Stimulated activated CD4-positive, alpha-beta T cell treated with anti-CD3 and anti-CD28 coated beads, Interleukin-4, amount 100 ng/mL, for 1 hour (primary cell): Measurements from ENCODE around the gene FHIT.

Experiments
- DNase-seq: peaks from one replicate; pipeline ENCODE4 v3.0.0-alpha.2; 2020

Gene FHIT

DNA sequence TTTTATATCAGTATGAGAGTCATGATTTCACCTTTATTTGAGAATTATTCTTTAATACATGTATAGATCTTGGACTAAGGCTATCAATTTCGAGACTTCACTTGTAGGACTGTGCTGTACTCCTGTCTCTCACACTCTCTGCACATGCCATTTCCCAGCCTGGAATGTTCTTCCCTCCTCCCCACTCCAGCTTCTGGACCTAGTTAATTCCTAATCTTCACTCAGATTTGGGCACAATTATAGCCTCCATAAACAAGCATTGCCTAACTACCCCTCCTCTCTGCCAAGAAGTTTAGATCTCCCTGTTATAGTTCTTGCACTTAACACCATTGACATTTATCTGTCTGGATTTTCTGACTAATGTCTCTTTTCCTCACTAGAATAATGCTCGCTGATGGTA lies 88.3 kb downstream of the FHIT start:
- no peak for DNase-seq

GRCh38 chr3:61158667-61159066 lies 92.6 kb downstream of the FHIT start:
- DNase-seq, result no peak

DNA sequence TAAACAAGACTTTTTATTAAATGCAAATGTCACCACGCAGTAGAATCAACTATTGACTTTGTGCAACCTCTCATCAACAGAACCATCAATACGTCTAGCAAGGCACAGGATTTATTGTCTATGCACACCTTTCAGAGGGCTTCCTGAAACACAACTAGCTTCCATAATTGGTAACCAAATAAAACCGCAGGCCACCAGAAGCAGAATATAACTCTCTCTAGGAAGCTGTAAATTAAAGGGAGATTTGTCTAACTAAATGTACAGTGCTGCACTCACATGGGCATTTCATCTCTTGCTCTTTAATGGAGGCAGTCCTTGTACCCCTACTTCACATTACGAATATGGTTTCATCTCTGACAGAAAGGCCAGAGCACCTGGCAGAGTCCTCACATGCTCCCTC lies 93.0 kb downstream of the FHIT start:
- DNase-seq, result no peak

DNA sequence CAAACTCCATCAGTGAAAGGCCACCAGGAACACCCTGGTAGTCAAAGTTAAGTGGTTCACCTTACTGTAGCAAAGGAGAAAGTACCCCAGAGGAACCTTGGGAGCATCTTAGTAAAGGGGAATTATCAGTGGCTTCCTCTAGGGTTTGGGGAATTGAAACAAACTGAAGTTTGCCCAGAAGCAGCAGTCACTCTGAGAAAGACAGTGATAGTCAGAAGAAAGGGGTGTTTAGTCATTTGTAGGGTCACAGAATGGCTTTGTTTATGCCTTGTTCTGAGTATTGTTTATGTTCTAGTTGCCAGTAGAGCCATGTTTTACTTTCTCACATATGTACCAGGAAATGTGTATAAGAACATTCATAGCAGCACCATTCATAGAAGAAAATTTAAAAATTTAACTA lies 93.8 kb downstream of the FHIT start:
- no peak for DNase-seq

GRCh38 chr3:61155701-61156292 lies 95.5 kb downstream of the FHIT start:
- no peak for DNase-seq

- DNase-seq, result no peak
Observed at GRCh38 chr3:61154457-61155198, 96.6 kb downstream of the FHIT start.

DNA sequence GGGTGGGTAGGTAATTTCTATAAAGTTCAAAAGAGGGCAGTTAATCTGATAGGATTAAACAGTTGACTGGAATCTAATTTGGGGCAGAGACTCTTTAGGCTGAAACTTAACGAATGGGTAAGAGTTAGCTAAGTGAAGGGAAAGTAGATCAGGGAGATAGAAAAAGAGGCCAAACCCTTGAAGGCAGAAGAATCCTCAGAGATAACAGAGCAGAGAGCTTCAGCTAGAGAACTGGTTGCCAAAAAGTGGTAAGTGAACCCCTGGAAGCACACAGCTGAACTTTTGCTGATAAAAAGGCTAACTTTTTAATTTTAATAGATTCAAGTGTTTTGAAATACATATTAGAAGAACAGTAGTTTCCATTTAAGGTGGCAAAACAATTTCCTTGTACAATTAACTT lies 99.2 kb downstream of the FHIT start:
- DNase-seq, result no peak

DNA sequence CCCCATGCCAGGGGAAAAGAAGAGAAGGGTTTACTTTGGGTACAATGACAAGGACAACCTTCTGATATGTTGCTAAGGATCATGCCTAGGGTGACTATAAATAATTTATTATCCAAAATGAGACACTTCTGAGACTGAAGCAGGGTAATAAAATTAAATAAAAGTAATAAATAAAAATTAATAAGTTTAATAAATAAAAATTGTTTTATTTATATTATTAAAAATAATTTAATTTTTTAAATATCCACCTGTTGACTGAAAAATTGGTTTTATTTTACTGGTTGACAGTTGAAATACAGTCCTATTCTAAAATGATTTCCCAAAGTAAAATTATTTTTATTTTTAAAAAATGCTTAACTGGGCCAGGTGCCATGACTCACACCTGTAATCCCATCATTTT lies 102.0 kb downstream of the FHIT start:
- DNase-seq, result no peak

DNA sequence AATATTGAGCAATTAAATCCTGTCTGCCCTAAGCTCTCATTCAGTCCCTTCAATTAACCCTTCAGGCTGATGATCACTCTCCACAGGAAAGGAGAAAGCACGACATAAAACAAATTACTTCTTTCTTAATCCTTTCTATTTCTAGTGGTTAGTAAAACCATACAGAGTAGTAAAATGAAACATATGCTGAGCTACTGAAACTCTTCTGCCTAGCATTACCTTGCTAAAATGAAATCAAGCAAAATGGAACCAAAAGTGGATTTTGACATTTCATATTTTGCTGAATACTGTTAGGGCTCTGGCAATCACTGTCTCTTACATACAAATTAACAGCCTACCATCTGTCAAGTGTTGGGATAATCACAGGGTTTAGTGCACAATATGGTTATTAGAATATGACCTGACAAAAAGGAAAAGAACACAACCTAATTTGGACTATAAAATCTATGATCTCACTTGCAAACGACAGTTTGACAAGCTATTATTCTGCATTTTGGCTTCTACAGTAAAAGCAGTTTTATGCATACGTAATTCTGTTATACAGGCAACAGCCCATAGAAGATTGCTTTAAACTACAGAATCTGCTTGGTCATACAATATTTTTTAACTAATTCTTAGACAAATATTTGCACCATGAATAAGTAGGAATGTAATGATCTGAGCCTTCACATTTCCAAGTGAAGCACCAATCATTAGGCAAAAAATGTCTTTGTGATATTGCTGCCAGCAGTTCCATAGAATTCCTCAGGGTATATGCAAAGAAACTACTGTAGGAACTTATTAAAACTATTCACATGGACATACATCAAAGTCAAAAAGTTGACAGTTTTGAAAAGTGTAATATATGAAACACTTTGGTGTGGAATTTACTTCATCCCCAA lies 105.0 kb downstream of the FHIT start:
- DNase-seq, result no peak

DNA sequence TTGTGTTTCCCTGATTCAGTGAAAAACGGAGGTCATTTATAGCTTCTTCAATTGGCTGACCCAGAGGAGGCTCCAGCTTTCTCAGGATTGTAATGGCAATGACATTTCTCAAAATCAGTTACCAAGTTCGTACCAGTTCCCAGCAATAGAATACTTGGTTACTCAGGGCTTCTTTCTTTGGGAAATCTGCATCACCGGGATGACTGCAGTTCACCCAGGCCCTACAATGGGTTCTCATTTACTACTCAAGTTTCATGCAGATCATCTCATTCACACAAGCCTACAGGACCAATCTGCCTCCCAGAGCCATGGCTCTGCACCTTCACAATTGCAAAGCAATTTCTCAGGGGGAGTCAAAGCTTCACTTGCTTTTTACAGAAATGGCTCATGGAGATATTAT lies 109.6 kb downstream of the FHIT start:
- no peak for DNase-seq

DNA sequence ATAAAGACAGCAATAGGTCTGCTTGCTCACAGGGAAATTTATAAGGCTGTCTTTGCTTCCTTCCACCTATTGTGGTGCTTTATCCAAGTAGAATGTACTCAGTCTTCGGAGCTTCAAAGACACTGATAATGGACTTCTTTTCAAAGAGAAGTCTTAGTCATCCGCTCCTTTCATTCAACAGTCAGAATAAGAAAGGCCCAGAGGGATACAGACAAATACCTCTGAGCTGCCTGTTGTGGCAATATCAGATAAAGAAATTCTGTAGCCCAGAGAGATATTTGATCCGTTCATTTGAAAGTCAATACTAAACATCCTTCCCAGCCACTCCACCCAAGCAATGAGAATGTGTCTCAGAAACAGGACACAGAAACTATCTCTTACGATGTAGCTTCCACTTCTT lies 110.0 kb downstream of the FHIT start:
- no peak for DNase-seq

- no peak for DNase-seq
Observed at GRCh38 chr3:61139686-61140085, 111.6 kb downstream of the FHIT start.

DNA sequence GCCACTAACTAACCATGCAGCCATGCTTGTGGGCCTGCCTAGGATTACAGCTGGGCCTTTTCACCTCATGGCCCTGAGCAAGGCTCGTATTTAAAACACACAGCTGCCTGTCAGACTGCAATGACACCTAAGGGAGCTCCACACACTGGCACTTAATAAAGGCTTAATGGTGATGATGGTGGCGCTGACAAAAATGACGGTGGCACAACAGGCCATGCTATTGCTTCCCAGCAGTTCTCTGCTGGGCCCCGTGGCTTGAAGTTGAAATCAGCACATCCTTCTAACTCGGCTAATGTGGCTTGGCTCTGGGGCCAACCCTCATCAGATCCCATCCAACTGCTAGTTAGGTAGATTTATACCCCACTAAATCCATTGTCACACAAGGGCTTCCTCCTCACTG lies 112.9 kb downstream of the FHIT start:
- DNase-seq, result no peak

DNA sequence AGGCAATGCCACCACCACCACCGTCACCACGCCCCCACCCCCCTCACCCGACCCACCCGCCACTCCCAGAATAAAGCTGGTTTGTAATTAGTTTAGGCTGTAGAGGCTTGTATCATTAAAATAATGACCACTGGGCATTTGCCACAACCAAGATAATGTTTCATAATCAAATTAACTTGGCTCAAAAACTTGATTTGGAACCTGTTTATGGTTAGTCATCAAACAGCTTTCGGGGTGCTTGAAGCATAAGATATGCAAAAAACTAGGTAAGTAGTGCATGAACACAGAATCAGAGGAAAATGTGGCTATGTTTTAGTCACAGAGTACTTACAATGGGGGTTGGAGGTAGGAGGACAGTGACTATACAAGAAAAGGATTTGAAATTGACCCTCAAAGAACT lies 115.1 kb downstream of the FHIT start:
- DNase-seq, result no peak

DNA sequence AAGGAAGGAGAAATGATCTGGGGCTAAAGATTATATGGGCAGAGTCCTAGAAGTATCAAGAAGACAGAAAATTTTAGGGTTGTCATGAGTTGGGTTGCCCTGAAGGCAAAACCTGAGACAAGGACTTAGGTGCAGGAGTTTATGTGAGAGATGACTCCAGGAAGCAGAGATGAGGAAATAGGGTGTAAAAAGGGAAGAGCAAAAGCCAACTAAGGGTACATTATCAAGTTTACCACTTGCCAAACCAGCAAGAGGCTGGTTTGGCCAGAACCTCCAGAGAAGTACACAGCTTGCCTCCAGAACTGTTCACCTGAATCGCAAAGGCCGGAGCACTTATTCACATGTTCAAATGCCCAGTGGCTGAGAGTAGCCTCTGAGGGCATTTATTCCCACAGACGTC lies 116.7 kb downstream of the FHIT start:
- DNase-seq, result no peak

DNA sequence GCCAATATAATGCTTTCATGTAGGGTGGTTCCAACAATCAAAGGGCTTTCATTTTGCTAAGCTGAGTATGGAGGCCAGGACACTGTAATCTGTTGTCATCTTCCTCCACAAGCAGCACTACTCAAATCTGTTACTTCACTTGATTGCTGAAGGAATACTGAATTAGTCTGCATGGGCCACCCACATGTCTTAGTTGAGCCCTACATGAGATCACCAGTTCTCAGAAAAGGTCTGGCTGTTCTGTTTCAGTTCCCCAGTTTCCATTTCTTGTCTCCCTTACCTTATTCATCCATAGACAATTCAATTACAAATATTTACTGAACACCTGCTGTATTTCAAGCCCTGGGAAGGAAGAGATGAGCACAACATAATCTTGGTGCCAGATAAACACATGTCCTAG lies 119.2 kb downstream of the FHIT start:
- DNase-seq, result no peak

DNA sequence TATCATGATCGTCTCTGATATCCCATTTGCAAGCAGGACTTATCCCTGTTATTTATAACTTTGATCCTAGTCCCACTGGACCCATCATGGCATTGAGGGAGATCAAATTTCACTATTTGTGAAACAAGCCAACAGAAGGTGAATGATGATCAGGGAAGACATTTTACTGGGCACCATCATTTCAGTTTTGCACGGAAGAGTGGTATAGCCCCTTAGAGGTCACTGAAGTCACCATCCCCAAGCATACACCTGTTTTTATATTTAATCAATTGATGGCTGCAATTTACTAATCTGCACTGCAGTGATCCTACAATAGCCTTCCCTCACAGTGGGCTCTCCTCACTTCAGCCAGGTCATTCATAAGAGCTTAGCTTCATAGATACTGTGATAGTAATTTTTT lies 132.4 kb downstream of the FHIT start:
- DNase-seq, result no peak

- DNase-seq, result no peak
Observed at GRCh38 chr3:61117045-61117898, 134.0 kb downstream of the FHIT start.

DNA sequence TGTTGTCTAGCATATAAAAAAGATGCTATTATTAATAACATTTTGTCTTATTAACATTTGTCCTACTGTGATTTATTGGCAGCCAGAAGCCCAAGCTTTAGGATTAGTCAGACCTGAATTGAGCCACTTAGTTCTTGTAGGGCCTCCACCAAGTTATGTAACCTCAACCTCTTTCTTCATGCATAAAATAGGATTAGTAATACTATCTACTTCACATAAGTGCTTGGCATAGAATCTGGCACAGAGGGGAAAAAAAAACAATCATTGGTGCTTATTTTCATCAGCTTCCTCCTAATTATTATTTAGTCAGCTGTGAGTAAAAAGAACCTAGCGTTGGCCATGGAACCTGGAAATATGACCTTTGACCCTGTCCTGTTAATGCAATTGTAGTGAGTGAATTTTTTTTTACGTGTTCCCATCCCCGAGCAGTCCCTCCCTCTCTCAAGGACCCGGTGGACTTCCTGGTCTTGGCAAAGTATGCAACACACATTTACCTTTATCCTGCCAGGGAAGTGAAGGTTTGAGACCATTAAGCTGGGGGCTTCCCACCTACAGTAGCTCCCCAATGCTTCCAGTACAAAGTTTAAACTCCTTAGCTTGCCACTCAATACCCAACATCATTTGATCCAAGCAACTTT lies 136.8 kb downstream of the FHIT start:
- DNase-seq, result no peak

DNA sequence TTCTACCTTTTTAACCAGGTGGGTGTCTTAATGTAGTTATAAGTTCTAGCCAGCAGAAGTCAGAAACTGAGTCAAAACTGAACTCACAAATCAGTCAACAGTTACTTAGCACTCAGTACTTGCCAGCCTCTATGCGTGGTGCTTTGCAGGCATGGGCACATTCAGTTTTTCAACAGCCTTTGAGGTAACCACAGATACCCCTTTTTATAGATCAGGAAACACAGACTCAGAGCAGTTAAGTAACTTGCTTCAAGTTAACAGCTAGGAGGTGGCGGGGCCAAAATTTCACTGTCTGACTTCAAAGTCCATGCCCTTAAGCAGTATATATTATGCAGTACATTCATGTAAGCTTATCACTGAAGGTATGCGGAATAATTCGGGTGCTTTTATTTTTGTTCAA lies 139.4 kb downstream of the FHIT start:
- no peak for DNase-seq

DNA sequence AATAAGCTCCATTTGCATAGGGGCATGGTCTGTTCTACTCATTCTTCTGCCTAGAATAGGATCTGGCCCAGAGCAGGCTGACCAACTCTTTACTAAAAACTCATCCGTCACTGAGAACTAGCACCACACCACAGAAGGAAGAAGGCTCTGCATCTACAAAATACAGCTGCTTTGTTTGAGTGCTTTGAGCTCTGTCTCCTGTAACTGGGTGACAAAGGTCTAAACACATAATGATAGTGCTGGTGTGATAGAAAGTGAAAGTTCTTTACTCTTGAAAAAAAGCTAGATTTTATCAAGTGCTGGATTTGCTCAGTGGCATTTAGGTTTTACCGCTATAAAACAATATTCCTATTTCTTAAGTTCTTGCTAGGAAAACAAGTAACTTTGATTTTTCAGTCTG lies 140.7 kb downstream of the FHIT start:
- no peak for DNase-seq

- no peak for DNase-seq
Observed at GRCh38 chr3:61108247-61109019, 142.8 kb downstream of the FHIT start.
